CD4-positive, alpha-beta T cell (primary cell): ENCODE results near the gene RAP1A. TPM values are rescaled to one million over a fixed set of nuclear protein-coding genes. Genes with fewer than 3 reads are reported as not detected.
A peak's percentile ranks its signal among the peaks of the same experiment; 100 is the strongest.

Source experiments
- ATAC-seq: fragments of 200-7000 bp; cut with Tn5 transposase; one replicate; pipeline ENCODE4 v1.10.0; 2022; ENCODE audit warnings: mild to moderate bottlenecking; ENCODE audit not compliant: poor library complexity
- CTCF ChIA-PET: fragments of 350-600 bp; sonication (Branson Sonifier 250); formaldehyde crosslinking; loops from one replicate; lab custom pipeline; 2021; ENCODE audit warnings: antibody characterized with exemption, inconsistent platforms; lab: Charles Lee
- POLR2A ChIA-PET: fragments of 350-600 bp; sonication (Branson Sonifier 250); formaldehyde crosslinking; loops from one replicate; lab custom pipeline; 2021; ENCODE audit warnings: antibody characterized with exemption, inconsistent platforms; lab: Charles Lee
- DNase-seq, 14 experiments: peaks; one replicate each; pipeline ENCODE4 v3.0.0-alpha.2; 2013 to 2020; ENCODE audit warnings: mixed read lengths in 2 of 14
- H3K27ac ChIP-seq, 2 donors: one replicate each; pipeline versions ENCODE4 v1.5.1 to v1.7.0; 2013; ENCODE audit warnings: low read length in 2 of 2, low read depth in 1 of 2, mild to moderate bottlenecking in 1 of 2
- H3K27me3 ChIP-seq, 2 experiments: 1 replicate in 1 of 2; 2 replicates in 1 of 2; pipeline versions ENCODE4 v1.6.1 to v1.7.0; 2013; ENCODE audit warnings: low read length in 2 of 2, control low read depth in 1 of 2, mild to moderate bottlenecking in 1 of 2, moderate library complexity in 1 of 2; ENCODE audit not compliant: insufficient read depth in 2 of 2, control insufficient read depth in 1 of 2
- H3K36me3 ChIP-seq: one replicate; pipeline ENCODE4 v1.6.1; 2013; ENCODE audit warnings: low read length, control low read depth; ENCODE audit not compliant: insufficient read depth
- H3K4me1 ChIP-seq: one replicate; pipeline ENCODE4 v1.6.1; 2013; ENCODE audit warnings: low read length, control low read depth; ENCODE audit not compliant: insufficient read depth
- H3K4me3 ChIP-seq: one replicate; pipeline ENCODE4 v1.5.1; 2013; ENCODE audit warnings: mild to moderate bottlenecking, low read length, moderate library complexity
- H3K9me3 ChIP-seq, 2 experiments: 1 replicate in 1 of 2; 2 replicates in 1 of 2; pipeline versions ENCODE4 v1.6.1 to v1.7.0; 2013; ENCODE audit warnings: low read length in 2 of 2, mild to moderate bottlenecking in 2 of 2, control low read depth in 1 of 2, moderate library complexity in 1 of 2; ENCODE audit not compliant: control insufficient read depth in 1 of 2, insufficient read depth in 1 of 2
- H3K27ac Mint-ChIP-seq: one replicate; pipeline ENCODE4 v1.8.0; 2020; ENCODE audit warnings: mixed read lengths
- H3K27me3 Mint-ChIP-seq: one replicate; pipeline ENCODE4 v1.8.0; 2021; ENCODE audit warnings: mixed read lengths
- H3K36me3 Mint-ChIP-seq: one replicate; pipeline ENCODE4 v1.8.0; 2021; ENCODE audit warnings: low read depth, mixed read lengths
- H3K4me1 Mint-ChIP-seq: one replicate; pipeline ENCODE4 v1.8.0; 2021; ENCODE audit warnings: low read depth, mixed read lengths
- H3K4me3 Mint-ChIP-seq: one replicate; pipeline ENCODE4 v1.8.0; 2020; ENCODE audit warnings: mild to moderate bottlenecking, mixed read lengths
- H3K9me3 Mint-ChIP-seq: one replicate; pipeline ENCODE4 v1.8.0; 2020; ENCODE audit warnings: mixed read lengths
- CTCF ChIP-seq: fragments of 200-600 bp; IDR thresholded peaks from one replicate; pipeline ENCODE4 v1.8.0; 2022; ENCODE audit warnings: antibody characterized with exemption, mild to moderate bottlenecking
- intact Hi-C, 2 experiments: fragments of 100-400 bp; cut with DNase I in 1 of 2; cut with micrococcal nuclease in 1 of 2; formaldehyde crosslinking; loops; one replicate each; pipeline versions ENCODE4 v1.15.1 to v1.9.0; 2023 to 2025; cut with DNase I, micrococcal nuclease
- total RNA-seq, 174 experiments: library from RNA in 2 of 174; stranded (reverse) in 2 of 174; gene quantifications; one replicate each; pipeline ENCODE4 v1.2.3 and lab custom pipeline; 2021 to 2026

Gene RAP1A
- total RNA-seq, 2 experiments from 2014 or later, result 63.8 to 67.1 TPM

- Histone ChIP-seq H3K27ac (no peak overlapping the region), H3K4me1 (no peaks in the 10 kb centered on the region), H3K9me3 (no peaks in the 10 kb centered on the region), H3K27me3 (no peaks in the 10 kb centered on the region), H3K36me3 (peaks cover 92% of the 10 kb centered on the region), H3K4me3 (no peak overlapping the region)
- Mint-ChIP-seq H3K4me3 (no peak overlapping the region), H3K4me1 (peaks cover 52% of the 10 kb centered on the region), H3K9me3 (no peaks in the 10 kb centered on the region), H3K36me3 (peaks cover 88% of the 10 kb centered on the region), H3K27ac (peak overlapping the region; percentile 68), H3K27me3 (no peaks in the 10 kb centered on the region)
- intact Hi-C loops, result no loop called here
- ATAC-seq, result no peak
- ChIA-PET POLR2A (no interaction called here), CTCF (no interaction called here)
- peak in 1 of 14 experiments; percentile 36 for DNase-seq
- TF ChIP-seq CTCF, result no peak
These were observed 76.2 kb downstream of the RAP1A start for GRCh38 chr1:111695801-111696200.

GRCh38 chr1:111696330-111696729 is 76.7 kb downstream of the RAP1A start:
- intact Hi-C loops, result no loop called here
- Histone ChIP-seq H3K9me3 (no peaks in the 10 kb centered on the region), H3K4me3 (no peak overlapping the region), H3K27me3 (no peaks in the 10 kb centered on the region), H3K4me1 (no peaks in the 10 kb centered on the region), H3K27ac (no peak overlapping the region), H3K36me3 (peaks cover 92% of the 10 kb centered on the region)
- ChIA-PET POLR2A (no interaction called here), CTCF (no interaction called here)
- no peaks in the 10 kb centered on the region for H3K9me3 Mint-ChIP-seq
- ATAC-seq, result no peak
- no peaks in the 10 kb centered on the region for H3K27me3 Mint-ChIP-seq
- TF ChIP-seq CTCF, result no peak
- peak overlapping the region; percentile 68 for H3K27ac Mint-ChIP-seq
- H3K4me1 Mint-ChIP-seq, result peaks cover 47% of the 10 kb centered on the region
- H3K36me3 Mint-ChIP-seq, result peaks cover 90% of the 10 kb centered on the region
- no peak for DNase-seq
- no peak overlapping the region for H3K4me3 Mint-ChIP-seq

DNA sequence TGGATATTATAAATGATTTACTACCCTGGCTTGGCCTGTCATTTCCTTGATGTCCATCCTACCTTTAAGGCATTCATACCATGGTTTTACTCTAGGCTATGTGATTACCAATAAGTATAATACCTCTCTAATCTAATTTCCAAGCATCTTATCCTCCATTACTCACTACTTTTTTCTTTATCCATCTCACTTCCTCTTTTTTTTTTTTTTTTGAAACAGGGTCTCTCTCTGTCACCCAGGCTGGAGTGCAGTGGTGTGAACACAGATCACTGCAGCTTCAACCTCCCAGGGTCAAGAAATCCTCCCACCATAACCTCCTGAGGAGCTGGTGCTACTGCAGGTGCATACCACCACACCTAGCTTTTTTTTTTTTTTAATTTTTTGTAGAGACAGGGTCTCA is 79.7 kb downstream of the RAP1A start:
- peaks cover 91% of the 10 kb centered on the region for H3K36me3 Mint-ChIP-seq
- Histone ChIP-seq H3K36me3 (peaks cover 98% of the 10 kb centered on the region), H3K4me3 (no peak overlapping the region), H3K27ac (no peak overlapping the region), H3K4me1 (no peaks in the 10 kb centered on the region), H3K9me3 (no peaks in the 10 kb centered on the region), H3K27me3 (no peaks in the 10 kb centered on the region)
- no peaks in the 10 kb centered on the region for H3K9me3 Mint-ChIP-seq
- intact Hi-C loops, result no loop called here
- DNase-seq, result no peak
- no peaks in the 10 kb centered on the region for H3K27me3 Mint-ChIP-seq
- no peak for ATAC-seq
- POLR2A ChIA-PET, result interaction anchor here (0.9 kb wide), 1 partner anchor 106 kb away, joined by 3 read pairs; no protein-coding TSS in a partner anchor
- peaks cover 21% of the 10 kb centered on the region for H3K4me1 Mint-ChIP-seq
- H3K27ac Mint-ChIP-seq, result peak overlapping the region; percentile 29
- H3K4me3 Mint-ChIP-seq, result no peak overlapping the region
- TF ChIP-seq CTCF, result no peak
- CTCF ChIA-PET, result interaction anchor here (0.7 to 1.0 kb wide), 2 partner anchors 15 to 192 kb away, joined by 3 read pairs; no protein-coding TSS in a partner anchor
